ENCODE results near the gene PCDHA8. TPM values are rescaled to one million over a fixed set of nuclear protein-coding genes. Genes with fewer than 3 reads are reported as not detected.
"Not testable (repeated sequence)": the region's sequence is repeated elsewhere in the genome, so short reads cannot be mapped to it uniquely, and the experiment has no call there.

The PCDHA8 gene
- total RNA-seq, 1 experiment from 2014 or later = not detected

DNA sequence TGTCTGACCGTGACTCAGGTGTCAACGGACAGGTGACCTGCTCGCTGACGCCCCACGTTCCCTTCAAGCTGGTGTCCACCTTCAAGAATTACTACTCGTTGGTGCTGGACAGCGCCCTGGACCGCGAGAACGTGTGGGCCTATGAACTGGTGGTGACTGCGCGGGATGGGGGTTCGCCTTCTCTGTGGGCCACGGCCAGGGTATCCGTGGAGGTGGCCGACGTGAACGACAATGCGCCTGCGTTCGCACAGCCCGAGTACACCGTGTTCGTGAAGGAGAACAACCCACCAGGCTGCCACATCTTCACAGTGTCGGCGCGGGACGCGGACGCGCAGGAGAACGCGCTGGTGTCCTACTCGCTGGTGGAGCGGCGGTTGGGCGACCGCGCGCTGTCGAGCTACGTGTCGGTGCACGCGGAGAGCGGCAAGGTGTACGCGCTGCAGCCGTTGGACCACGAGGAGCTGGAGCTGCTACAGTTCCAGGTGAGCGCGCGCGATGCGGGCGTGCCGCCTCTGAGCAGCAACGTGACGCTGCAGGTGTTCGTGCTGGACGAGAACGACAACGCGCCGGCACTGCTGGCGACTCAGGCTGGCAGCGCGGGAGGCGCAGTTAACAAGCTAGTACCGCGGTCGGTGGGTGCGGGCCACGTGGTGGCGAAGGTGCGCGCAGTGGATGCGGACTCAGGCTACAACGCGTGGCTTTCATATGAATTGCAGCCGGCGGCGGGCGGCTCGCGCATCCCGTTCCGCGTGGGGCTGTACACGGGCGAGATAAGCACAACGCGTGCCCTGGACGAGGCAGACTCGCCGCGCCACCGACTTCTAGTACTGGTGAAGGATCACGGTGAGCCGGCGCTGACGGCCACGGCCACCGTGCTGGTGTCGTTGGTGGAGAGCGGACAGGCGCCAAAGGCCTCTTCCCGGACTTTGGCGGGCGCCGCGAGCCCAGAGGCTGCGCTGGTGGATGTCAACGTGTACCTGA, 29.5 kb downstream of the PCDHA8 start:
- Histone ChIP-seq H3K9me2 (ENCODE audit: insufficient read depth) (no peaks in the 10 kb centered on the region), H3K79me2 (ENCODE audit: low read depth) (no peaks in the 10 kb centered on the region), H4K20me1 (ENCODE audit: insufficient read depth) (no peaks in the 10 kb centered on the region), H3K4me2 (no peak overlapping the region), H3K9me3 (ENCODE audit: insufficient read depth, low read depth) (no peaks in the 10 kb centered on the region), H3K27me3 (ENCODE audit: insufficient read depth, low read depth) (no peaks in the 10 kb centered on the region), H3K36me3 (ENCODE audit: low read depth) (no peaks in the 10 kb centered on the region), H3F3A (ENCODE audit: insufficient read depth, low read depth) (no peaks in the 10 kb centered on the region), H3K4me3 (no peak overlapping the region), H3K27ac (no peak overlapping the region), H2AFZ (no peak overlapping the region), H3K4me1 (replicated peaks; ENCODE audit: insufficient read depth) (no peaks in the 10 kb centered on the region)
- ChIA-PET POLR2A (ENCODE audit: unreplicated experiment) (no interaction called here), CTCF (interaction anchor here (0.6 kb wide), 1 partner anchor 272 kb away, joined by 5 read pairs; no protein-coding TSS in a partner anchor)
- no TSS peak for BruUV-seq (replicated peaks)
- TF ChIP-seq EZH2 (IDR thresholded peaks at IDR 0.05; ENCODE audit: low read depth) (no peak), CTCF (conservative IDR thresholded peaks at IDR 0.05) (no peak)
- intact Hi-C loops (cut with micrococcal nuclease; ENCODE audit: unreplicated experiment) = no loop called here
- DNase-seq = no peak

GRCh38 chr5:140875085-140876065, 34.4 kb downstream of the PCDHA8 start, which contains the start of gene PCDHA12:
PCDHA12 (plus strand) TSS chr5:140875308; CDS start chr5:140875473, 165 bp downstream.
- H3K79me2 ChIP-seq (ENCODE audit: low read depth) = no peaks in the 10 kb centered on the region
- no peak within 1 kb of the TSS for H3K4me3 ChIP-seq
- ChIA-PET POLR2A (ENCODE audit: unreplicated experiment) (no interaction called here), CTCF (no interaction called here)
- no peaks in the 10 kb centered on the region for H3F3A ChIP-seq (ENCODE audit: insufficient read depth, low read depth)
- no peaks in the 10 kb centered on the region for H3K9me2 ChIP-seq (ENCODE audit: insufficient read depth)
- no peaks in the 10 kb centered on the region for H3K27me3 ChIP-seq (ENCODE audit: insufficient read depth, low read depth)
- H3K36me3 ChIP-seq (ENCODE audit: low read depth) = no peaks in the 10 kb centered on the region
- H4K20me1 ChIP-seq (ENCODE audit: insufficient read depth) = no peaks in the 10 kb centered on the region
- H2AFZ ChIP-seq = no peak within 1 kb of the TSS
- DNase-seq = no peak
- TF ChIP-seq CTCF (conservative IDR thresholded peaks at IDR 0.05) (no peak), EZH2 (IDR thresholded peaks at IDR 0.05; ENCODE audit: low read depth) (no peak)
- intact Hi-C loops (cut with micrococcal nuclease; ENCODE audit: unreplicated experiment) = loop anchor here (1.0 kb wide), 1 partner anchor 166 kb away; no protein-coding TSS in a partner anchor
- H3K9me3 ChIP-seq (ENCODE audit: insufficient read depth, low read depth) = no peaks in the 10 kb centered on the region
- H3K27ac ChIP-seq = no peak within 1 kb of the TSS
- BruUV-seq (replicated peaks) = no TSS peak
- no peaks in the 10 kb centered on the region for H3K4me1 ChIP-seq (replicated peaks; ENCODE audit: insufficient read depth)
- no peak within 1 kb of the TSS for H3K4me2 ChIP-seq

DNA sequence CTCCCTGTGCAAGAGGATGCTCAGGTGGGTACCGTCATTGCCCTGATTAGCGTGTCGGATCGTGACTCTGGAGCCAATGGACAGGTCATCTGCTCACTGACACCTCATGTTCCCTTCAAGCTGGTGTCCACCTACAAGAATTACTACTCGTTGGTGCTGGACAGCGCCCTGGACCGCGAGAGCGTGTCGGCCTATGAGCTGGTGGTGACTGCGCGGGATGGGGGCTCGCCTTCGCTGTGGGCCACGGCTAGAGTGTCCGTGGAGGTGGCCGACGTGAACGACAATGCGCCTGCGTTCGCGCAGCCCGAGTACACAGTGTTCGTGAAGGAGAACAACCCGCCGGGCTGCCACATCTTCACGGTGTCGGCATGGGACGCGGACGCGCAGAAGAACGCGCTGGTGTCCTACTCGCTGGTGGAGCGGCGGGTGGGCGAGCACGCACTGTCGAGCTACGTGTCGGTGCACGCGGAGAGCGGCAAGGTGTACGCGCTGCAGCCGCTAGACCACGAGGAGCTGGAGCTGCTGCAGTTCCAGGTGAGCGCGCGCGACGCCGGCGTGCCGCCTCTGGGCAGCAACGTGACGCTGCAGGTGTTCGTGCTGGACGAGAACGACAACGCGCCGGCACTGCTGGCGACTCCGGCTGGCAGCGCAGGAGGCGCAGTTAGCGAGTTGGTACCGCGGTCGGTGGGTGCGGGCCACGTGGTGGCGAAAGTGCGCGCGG, 35.7 kb downstream of the PCDHA8 start:
- H3K4me1 ChIP-seq (replicated peaks; ENCODE audit: insufficient read depth); BruUV-seq (replicated peaks); POLR2A ChIA-PET (ENCODE audit: unreplicated experiment); H3K4me3 ChIP-seq; H3K27ac ChIP-seq; H3F3A ChIP-seq (ENCODE audit: insufficient read depth, low read depth); H2AFZ ChIP-seq; H3K9me3 ChIP-seq (ENCODE audit: insufficient read depth, low read depth); H3K27me3 ChIP-seq (ENCODE audit: insufficient read depth, low read depth); intact Hi-C loops (cut with micrococcal nuclease; ENCODE audit: unreplicated experiment); H3K9me2 ChIP-seq (ENCODE audit: insufficient read depth); H3K36me3 ChIP-seq (ENCODE audit: low read depth); DNase-seq; H3K79me2 ChIP-seq (ENCODE audit: low read depth); CTCF ChIA-PET; H3K4me2 ChIP-seq; H4K20me1 ChIP-seq (ENCODE audit: insufficient read depth): not testable (repeated sequence)
